Measurements from ENCODE around the gene TMBIM4.
"Not testable (repeated sequence)": the region's sequence is repeated elsewhere in the genome, so short reads cannot be mapped to it uniquely, and the experiment has no call there.

TMBIM4 gene

GRCh38 chr12:66182956-66183355 is 13.2 kb upstream of the TMBIM4 start:
- no peak for DNase-seq

- no peak for DNase-seq
Measured at GRCh38 chr12:66176105-66176900, 6.5 kb upstream of the TMBIM4 start.

GRCh38 chr12:66174391-66175325 is 4.9 kb upstream of the TMBIM4 start:
- DNase-seq: not testable (repeated sequence)

GRCh38 chr12:66170606-66171005 is 810 bp upstream of the TMBIM4 start:
- no peak for DNase-seq

GRCh38 chr12:66168410-66168809 is 1.4 kb downstream of the TMBIM4 start:
- DNase-seq: no peak

- no peak for DNase-seq
Measured at GRCh38 chr12:66166561-66166960, 3.2 kb downstream of the TMBIM4 start.

- DNase-seq: no peak
Measured at GRCh38 chr12:66165141-66165540, 4.7 kb downstream of the TMBIM4 start.

- DNase-seq: no peak
Measured at GRCh38 chr12:66164349-66164821, 5.4 kb downstream of the TMBIM4 start.

GRCh38 chr12:66163289-66163688 is 6.5 kb downstream of the TMBIM4 start:
- DNase-seq: no peak

GRCh38 chr12:66162701-66163100 is 7.1 kb downstream of the TMBIM4 start:
- DNase-seq: no peak

- no peak for DNase-seq
Measured at GRCh38 chr12:66160704-66161103, 9.1 kb downstream of the TMBIM4 start.

GRCh38 chr12:66159123-66159522 is 10.7 kb downstream of the TMBIM4 start:
- no peak for DNase-seq

GRCh38 chr12:66156654-66157053 is 13.1 kb downstream of the TMBIM4 start:
- no peak for DNase-seq

- no peak for DNase-seq
Measured at GRCh38 chr12:66154776-66155175, 15.0 kb downstream of the TMBIM4 start.

GRCh38 chr12:66152732-66153131 is 17.1 kb downstream of the TMBIM4 start:
- no peak for DNase-seq

GRCh38 chr12:66149702-66150398 is 19.9 kb downstream of the TMBIM4 start:
- no peak for DNase-seq

GRCh38 chr12:66144791-66145754 is 24.7 kb downstream of the TMBIM4 start:
- no peak for DNase-seq

- DNase-seq: no peak
Measured at GRCh38 chr12:66143868-66144267, 25.9 kb downstream of the TMBIM4 start.

- DNase-seq: no peak
Measured at GRCh38 chr12:66142826-66143225, 27.0 kb downstream of the TMBIM4 start.

GRCh38 chr12:66141299-66141698 is 28.5 kb downstream of the TMBIM4 start:
- no peak for DNase-seq

GRCh38 chr12:66140731-66141130 is 29.1 kb downstream of the TMBIM4 start:
- DNase-seq: no peak

- no peak for DNase-seq
Measured at GRCh38 chr12:66139328-66139727, 30.5 kb downstream of the TMBIM4 start.
